Activated CD8-positive, alpha-beta memory T cell treated with anti-CD3 and anti-CD28 coated beads for 1 hour (primary cell): Measurements from ENCODE around the gene CFAP299.

ENCODE experiments used
- DNase-seq, 2 donors: peaks; one replicate each; pipeline ENCODE4 v3.0.0-alpha.2; 2020; ENCODE audit warnings: low read depth in 1 of 2; ENCODE audit errors: extremely low read depth in 1 of 2

Gene CFAP299

DNA sequence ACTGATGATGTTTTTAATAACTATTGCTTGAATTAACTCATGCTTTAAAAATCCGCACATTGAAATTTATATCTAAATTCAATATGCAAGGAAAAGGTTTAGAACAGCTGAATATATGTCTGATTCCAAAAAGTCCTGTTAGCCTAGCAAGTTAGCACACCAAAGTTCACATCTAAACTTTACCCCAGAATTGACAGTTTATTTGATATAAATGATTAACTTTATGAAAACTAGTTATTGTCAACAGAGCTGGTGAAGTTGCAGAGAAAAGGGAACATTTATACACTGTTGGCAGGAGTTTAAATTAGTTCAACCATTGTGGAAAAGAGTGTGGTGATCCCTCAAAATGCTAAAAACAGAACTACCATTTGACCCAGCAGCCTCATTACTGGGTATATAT is 574.4 kb downstream of the CFAP299 start:
- DNase-seq, result no peak

DNA sequence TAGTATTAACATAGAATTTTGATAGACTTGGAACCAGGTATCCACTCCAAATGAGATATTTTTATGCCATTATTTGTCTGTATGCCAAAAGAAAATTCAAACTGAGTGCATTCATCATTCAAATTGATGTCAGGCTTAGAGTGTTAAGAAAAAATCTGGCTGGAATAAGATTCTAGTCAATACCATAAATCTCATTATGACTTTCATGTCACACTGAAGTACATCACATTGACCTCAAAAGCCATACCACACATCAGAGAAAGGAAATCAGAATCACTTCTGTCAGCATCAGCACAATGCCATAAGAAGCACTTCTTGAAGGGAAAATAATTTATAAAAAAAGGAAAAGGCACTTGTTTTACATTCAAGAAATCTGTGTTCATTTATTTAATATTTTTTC is 575.9 kb downstream of the CFAP299 start:
- no peak for DNase-seq

DNA sequence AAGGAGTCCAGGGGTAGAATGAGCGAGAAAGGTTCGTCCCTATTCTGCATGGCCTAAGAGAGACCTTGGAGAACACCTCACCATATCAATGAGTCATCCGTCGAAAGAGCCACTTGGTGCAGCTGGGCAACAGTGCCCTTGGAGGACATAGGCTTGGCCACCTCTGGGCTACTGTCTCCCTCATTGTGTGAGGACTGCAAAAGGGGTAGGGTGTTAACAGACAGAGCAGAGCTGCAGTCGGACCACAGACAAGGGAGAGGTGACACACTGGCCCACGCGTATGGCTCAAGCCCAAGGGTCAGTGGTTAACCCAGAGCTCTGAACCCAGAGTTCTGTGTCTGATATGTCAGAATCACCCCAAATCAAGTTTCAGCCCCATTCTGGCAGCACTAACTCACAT is 576.8 kb downstream of the CFAP299 start:
- no peak for DNase-seq

DNA sequence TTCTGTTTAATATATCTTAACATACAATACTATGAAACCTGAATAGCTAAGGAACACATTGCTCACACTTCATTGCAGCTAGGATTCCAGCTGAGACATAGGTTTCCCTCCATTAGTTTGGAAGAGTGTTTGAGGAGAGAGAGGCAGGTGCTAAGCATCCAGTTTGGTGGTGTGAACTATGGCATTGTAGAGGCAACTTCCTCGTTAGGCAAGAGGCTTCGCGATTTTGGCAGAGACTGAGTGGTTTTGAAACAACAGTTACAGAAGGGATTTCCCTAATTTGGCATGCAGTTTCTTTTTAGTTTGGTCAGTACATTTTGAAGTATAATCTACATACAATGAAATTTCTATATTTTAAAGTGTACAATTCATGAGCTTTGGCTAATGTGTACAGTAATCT is 577.9 kb downstream of the CFAP299 start:
- no peak for DNase-seq

DNA sequence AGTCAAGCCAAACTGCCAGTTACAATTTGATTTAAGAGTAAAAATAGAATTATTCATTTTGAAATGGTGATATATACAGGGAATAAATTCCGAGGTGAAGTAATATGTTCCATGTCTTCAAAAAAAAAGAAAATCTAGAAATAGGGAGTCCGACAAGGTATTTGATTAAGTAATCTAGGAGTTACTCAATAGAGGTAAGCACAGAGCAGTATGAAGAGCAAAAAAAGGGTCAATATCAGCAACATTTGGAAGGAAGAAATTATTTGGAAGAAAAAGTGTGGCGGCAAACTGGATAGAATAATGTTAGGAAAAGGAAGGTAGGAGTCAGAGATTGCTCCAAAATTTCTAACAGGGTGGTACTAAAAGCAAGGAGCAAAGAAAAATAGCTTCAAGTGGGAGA is 581.2 kb downstream of the CFAP299 start:
- no peak for DNase-seq

DNA sequence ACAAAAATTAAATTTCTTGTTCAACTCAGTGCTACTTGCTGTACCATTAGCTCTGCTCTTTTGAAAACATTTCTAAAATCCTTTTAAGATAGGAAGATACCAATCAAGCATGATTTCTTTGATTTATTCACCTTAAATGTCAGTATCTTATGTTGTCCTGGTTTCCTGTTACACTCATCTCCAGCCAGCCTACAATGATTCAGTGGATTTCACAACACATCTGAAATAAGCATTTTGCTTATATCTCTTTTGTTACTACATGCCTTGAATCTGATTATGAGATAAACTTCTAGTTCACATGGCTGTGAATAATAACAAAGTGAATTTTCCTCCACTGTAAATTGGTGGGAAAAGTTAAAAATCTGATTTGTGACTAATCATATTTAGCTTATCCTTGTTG is 582.5 kb downstream of the CFAP299 start:
- DNase-seq, result no peak

DNA sequence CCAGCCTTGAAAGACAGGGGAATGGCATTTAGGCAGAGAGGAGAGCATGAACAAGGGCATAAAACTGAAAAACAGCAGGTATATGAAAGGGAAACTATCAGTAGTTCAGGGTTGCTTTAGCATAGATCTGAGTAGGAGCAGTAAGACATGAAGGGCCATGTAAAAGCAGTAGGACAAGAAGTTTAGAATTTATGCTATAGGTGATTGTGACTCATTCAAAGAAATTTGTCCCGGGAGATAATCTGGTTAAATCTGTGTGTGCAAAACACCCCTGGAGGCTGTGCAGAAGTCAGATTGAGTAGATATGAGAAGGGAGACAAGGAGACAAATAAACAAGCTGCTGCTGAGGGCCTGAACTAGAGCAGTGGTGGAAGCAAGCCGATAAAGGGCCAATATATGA is 585.9 kb downstream of the CFAP299 start:
- no peak for DNase-seq

DNA sequence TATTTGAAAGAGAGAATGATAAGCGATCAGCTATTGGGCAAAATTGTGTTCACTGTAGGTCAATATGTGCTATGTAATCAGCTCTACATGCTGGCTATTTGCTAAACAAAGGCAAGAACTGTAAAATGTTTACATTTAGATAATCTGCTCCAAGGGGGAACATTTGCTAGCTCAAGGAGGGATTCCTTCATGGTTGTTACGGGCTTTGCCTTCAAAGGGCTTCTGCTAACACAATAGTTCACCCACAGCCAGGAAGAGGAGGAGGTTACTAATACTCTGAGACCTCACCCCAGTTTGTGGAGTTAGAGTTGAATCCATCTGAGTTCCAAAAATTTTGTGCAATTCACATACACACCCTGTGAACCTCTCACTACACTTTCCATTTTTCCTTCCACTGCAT is 587.4 kb downstream of the CFAP299 start:
- no peak for DNase-seq

DNA sequence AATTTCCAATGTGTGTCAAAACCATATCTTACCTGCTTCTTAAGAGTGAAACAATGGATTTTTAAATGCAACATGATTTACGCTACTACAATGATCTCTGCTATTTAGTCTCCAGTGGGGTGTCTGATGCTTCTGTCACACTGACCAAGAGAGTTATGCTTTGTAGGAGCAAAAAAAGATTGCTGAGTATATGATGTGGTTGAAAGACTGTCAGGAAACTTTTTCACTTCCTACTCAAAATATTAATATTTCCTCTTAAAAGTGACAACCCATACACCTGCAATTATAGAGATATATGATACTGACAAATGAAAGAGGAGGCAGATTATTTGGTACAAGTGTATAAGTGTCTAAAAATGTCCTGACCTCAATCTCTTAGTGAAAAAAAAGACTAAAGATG is 589.8 kb downstream of the CFAP299 start:
- DNase-seq, result no peak

DNA sequence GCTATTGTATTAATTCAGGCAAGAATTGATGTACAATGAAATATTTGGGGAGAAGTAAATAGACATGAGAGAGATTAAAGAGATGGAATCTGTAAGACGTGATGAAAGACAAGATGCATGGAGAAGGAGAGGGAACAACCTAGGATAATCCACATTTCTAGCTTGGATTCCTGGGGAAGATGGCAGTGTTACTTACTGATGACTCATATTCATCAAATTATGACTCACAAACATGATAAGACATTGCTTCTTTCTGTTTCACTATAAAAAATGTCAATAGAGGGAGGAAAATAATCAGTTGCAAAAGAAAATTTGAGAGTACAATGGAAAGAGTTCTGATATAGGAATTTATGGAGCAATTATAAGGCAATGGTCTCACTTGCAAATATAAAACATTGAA is 590.9 kb downstream of the CFAP299 start:
- DNase-seq, result no peak

DNA sequence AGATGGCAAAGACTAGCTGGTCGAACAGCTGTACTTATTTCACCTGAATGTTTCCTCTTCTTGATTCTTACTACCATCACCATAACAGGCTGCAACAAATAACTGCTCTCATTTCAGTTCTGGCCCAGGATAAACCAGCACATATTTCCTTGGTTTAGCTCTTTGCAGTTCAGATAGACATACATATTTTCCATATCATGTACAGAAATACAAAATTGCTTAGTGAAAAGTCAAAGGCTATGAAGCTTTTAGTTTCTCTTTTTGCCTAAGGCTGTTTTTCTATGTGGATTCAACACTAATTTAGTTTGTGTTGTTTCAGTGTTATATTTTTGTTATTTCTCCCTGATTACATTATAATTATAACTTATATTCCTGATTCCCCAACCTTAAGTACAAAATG is 591.4 kb downstream of the CFAP299 start:
- DNase-seq, result no peak

DNA sequence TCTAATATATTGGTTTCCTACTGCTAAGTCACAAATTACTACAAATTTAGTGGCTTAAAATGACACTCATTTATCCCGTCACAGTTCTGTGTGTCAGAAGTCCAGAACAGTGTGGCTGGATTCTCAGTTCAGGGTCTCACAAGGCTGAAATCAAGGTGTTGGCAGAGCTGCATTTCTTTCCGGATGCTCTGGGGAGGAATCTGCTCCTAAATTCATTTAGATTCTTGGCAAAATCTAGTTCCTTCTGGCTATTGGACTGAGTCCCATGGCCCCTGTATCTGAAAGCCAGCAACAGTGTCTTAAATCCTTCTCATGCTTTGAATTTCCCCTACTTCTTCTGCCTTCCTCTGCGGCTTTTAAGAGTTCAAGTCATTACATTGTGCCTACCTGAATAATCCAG is 591.9 kb downstream of the CFAP299 start:
- DNase-seq, result no peak

DNA sequence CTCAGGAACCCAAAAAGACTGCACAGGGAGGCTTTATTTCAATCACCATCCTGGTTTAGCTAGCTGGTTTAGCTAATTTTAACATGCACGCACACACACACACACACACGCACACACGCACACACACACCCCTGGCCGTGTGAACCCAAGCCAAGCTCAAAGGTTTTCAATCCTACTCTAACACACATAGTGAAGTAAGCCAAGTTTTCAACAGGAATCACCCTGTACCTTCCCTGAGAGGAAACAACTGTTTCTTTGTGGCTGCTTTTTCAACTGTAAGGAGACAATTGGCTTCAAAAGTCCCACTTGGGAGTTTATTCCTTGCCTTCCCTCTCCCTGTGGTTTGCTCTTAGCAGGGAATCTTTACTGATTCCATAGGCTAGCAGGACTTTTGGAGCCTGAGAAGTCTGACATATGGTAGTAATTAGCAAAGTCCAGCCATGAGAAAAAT is 596.1 kb downstream of the CFAP299 start:
- DNase-seq, result no peak

DNA sequence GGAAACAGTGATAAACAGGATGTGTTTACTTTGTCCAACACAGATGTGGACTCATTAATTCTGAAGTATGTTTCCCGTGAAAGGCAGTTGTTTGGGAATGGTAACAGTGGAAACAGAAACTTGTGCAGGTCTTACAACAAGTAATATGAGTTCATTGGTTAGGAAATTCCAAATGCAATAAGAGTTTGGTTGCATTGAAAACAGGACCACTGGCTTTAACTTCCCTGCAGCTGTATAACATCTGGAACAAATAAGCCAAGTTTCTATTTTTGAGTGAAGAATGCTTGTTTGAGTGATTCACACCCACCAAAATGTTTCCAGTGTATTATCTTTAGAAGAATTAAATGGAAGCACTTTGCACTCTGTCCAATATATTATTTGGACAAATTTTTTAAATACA is 612.6 kb downstream of the CFAP299 start:
- no peak for DNase-seq

DNA sequence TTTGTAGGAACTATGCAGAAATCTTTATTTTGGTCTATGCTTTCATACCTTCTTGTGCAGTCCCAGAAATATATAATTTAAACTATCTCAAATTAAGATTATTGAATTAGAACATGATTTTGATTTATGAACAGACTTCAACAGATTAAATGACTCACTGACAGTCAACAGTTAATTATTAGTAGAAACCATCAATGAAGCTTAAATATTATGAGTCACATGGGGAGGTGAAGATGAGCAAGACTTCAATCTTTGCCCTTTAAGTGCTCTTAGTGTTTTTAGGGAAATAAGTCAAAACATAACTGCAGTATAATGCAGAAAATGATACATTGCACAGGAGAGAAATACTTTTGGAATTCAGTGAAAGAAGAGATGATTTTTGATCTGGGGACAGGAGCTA is 613.5 kb downstream of the CFAP299 start:
- DNase-seq, result no peak

DNA sequence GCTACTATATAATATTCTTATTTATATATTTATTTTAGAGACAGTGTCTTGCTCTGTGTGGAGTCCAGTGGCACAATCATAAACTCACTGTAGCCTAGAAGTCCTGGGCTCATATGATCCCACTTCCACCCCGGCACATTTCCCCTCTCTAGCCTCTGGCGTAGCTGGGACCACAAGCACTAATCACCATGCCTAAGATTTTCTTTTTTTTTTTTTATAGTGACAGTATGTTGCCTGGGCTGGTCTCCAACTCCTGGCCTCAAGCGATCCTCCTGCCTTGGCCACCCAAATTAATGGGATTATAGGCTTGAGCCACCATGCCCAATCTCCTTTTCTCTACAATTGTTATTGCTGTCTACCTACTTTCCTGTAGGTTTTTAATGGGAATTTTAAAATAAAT is 620.9 kb downstream of the CFAP299 start:
- no peak for DNase-seq

DNA sequence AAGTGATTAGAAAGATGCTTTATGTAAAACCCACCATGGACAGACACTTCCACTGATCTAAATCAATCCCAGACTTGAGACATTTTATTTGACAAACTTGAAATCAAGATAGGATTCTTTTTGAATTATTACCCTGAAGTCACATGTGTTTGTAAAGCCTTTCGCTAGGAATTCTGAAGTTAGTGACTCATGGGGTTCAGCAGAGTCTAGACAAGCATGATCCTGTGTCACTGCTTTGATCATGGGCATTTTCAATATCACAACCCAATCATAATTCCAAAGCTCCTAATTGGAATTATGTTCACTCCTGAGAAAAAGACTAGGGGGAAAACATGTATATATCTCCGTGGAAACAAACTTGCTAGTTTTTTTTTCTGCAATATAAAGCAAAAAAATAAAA is 627.5 kb downstream of the CFAP299 start:
- DNase-seq, result no peak

DNA sequence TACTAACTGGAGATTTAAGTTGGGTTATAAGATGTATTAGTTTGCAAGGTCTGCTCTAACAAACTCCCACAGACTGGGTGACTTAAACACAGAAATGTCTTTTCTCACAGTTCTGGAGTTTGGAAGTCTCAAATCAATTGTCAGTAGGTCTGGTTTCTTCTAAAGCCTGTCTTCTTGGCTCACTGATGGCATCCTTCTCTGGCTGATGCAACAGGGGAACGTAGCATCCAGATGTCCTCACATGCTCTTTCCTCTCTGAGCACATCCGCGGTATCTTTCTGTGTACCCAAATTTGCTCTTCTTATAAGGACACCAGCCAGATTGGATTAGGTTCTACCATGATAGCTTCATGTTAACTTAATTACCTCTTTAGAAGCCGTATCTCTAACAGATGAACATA is 631.8 kb downstream of the CFAP299 start:
- DNase-seq, result no peak

DNA sequence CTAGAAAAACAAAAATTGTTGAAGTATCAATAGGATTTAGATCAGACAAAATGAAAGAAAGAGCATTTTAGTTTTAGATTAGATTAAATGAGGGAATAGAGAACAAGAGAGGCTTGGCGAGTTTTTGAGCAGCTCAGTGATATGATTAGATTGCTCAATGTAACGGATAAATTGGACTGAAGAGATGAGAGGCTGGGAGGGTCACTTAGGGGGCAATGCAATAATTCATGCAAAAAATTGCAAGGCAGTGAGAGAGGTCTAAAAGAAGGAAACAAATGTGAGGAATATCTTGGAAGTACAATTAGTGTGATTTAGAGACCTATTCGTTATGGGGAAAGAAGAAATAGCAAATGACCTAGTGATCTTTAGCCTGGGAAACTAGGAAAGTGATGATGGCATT is 644.7 kb downstream of the CFAP299 start:
- no peak for DNase-seq

DNA sequence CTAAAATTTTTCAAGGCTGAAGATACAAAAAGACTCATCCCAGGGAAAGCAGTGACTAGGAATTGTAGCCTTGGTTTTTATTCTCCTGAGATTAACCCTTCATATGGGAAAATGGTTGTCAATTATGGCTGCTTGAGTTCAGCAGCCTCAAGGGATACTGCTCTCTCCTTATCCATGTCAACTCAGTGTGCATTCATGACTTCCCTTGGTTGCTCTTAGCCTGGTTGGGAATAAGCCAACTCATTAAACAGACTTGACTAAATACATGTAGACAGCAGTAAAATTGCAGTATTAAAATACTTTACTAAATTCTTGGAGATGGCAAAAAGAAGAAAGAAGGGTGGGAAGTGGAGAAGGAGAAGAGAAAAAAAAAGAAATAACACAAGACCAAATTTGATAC is 650.5 kb downstream of the CFAP299 start:
- no peak for DNase-seq

DNA sequence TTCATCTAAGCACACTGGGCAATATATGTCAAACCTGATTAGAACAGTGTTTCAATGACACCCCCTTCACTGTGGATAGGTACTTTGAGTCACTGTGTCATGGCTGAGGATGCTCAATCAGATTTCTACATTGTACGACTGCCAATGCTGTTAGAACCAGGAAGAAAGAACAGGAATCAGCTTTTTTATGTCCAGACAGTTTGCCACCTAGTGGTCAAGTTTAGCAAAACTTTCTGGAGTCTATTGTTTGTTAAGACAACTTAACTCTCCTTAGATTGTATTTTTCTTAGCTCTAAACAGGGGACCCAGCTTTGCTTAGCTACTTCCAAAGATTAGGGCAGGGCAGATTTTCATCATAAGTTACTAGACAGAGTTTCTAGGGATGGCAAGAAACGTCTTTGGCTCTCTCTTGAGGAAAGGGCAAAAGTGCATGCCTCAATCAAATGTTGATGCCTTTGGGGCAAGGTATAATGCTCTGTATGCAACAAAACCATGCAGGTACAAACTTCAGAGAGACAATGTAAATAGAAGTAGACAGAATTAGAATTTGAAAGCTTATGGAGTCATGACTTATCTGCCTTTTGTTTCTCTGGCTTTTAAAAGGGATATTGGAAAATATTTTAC is 654.5 kb downstream of the CFAP299 start:
- no peak for DNase-seq

DNA sequence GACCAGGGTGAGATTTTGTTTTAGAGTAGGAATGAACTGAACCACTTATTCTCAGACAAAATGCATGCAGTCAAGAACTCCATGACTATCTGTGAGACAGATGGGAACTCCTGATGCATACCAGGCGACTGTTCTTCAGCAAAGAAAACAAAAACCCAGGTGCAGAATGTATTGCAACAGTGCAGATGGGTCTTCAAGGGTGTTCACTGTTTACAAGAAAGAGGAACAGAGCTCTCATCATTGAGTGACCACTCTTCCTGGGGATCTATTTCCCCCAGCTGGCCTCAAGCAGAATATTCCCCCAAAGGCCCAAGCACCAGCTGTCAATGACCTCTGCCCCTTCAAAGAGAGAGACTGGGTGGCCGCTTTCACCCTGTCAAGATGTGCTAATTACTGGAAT is 655.3 kb downstream of the CFAP299 start:
- DNase-seq, result no peak

DNA sequence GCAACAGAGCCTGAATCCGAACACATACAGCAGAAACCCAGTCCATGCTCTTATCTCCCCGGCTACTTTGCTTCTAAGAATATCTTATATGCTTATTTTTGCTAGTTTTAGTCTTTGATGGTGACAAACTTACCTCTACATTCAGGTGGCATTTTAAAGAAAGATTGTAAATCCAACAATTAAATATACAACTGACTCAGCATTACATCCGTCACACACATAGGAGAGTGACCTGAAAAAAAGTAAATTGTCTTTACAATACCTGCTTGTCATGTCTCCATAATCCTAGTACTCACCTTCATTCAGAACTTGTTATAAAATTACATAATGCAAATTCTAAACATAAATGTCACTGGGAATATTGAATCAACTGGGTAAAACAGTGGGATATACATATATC is 664.4 kb downstream of the CFAP299 start:
- no peak for DNase-seq
